HCT116 (cell line): ENCODE data around the gene ACTR6. TPM values are rescaled to one million over a fixed set of nuclear protein-coding genes. Genes with fewer than 3 reads are reported as not detected.

Experiments used
- ATAC-seq: fragments of 200-7000 bp; cut with Tn5 transposase; 2 replicates; pipeline ENCODE4 v1.9.1; 2020; ENCODE audit warnings: mild to moderate bottlenecking, moderate library complexity
- BruUV-seq: library from RNA; stranded (reverse); fragments of 400-500 nt; replicated peaks from 2 replicates; lab custom pipeline; 2021; lab: Mats Ljungman, UMichigan
- CTCF ChIA-PET: fragments of 300-600 bp; sonication (Branson Sonifier 250); formaldehyde crosslinking; loops from one replicate; lab custom pipeline; 2021; ENCODE audit warnings: antibody characterized with exemption; lab: Charles Lee
- POLR2A ChIA-PET: fragments of 300-600, 350-600 bp; sonication (Branson Sonifier 250); formaldehyde crosslinking; loops from one replicate; lab custom pipeline; 2021; ENCODE audit warnings: antibody characterized with exemption; lab: Charles Lee
- RAD21 ChIA-PET, 2 experiments: fragments of 300-600 bp; sonication (Branson Sonifier 250); formaldehyde crosslinking; loops; one replicate each; lab custom pipeline; 2023; ENCODE audit warnings: low total read pairs in 2 of 2; ENCODE audit not compliant: uncharacterized antibody in 2 of 2, unreplicated experiment in 2 of 2, low non-redundant PET in 1 of 2; lab: Charles Lee
- DNase-seq: peaks from one replicate; pipeline ENCODE4 v3.0.0-alpha.2; 2010; ENCODE audit warnings: low read depth, low spot score
- H2AFZ ChIP-seq: fragments of 200-600 bp; shearing (Covaris generic), sonication (generic); 2 replicates; pipeline ENCODE4 v1.6.1; 2017; ENCODE audit warnings: low read depth, mixed run types, mixed read lengths, antibody characterized with exemption, low read length; ENCODE audit not compliant: poor library complexity, severe bottlenecking
- H3K27ac ChIP-seq: 2 replicates; pipeline ENCODE4 v1.5.1; 2012; ENCODE audit warnings: low read depth, low read length
- H3K27me3 ChIP-seq: fragments of 200-600 bp; sonication (generic); 2 replicates; pipeline ENCODE4 v1.6.1; 2016; ENCODE audit warnings: mixed run types, low read length, mixed read lengths; ENCODE audit not compliant: insufficient read depth
- H3K36me3 ChIP-seq, 2 experiments: fragments of 200-500 bp in 1 of 2; fragments of 200-600 bp in 1 of 2; sonication (Bioruptor generic) in 1 of 2; sonication (generic) in 1 of 2; 2 replicates each; pipeline versions ENCODE4 v1.5.1 to v1.6.1; 2014 to 2016; ENCODE audit warnings: low read length in 2 of 2, inconsistent platforms in 1 of 2, mixed read lengths in 1 of 2, mixed run types in 1 of 2; ENCODE audit not compliant: insufficient read depth in 2 of 2, control insufficient read depth in 1 of 2
- H3K4me1 ChIP-seq, 2 experiments: fragments of 200-600 bp in 1 of 2; sonication (generic) in 1 of 2; 2 replicates each; pipeline versions ENCODE4 v1.5.1 to v1.6.1; 2012 to 2017; ENCODE audit warnings: low read length in 2 of 2, inconsistent platforms in 1 of 2, mild to moderate bottlenecking in 1 of 2, mixed read lengths in 1 of 2, mixed run types in 1 of 2, moderate library complexity in 1 of 2; ENCODE audit not compliant: insufficient read depth in 2 of 2, control insufficient read depth in 1 of 2
- H3K4me2 ChIP-seq: fragments of 200-600 bp; sonication (generic); 2 replicates; pipeline ENCODE4 v1.6.1; 2017; ENCODE audit warnings: mixed run types, low read length, mixed read lengths
- H3K4me3 ChIP-seq, 2 experiments: fragments of 200-600 bp in 1 of 2; sonication (generic) in 1 of 2; replicated peaks in 1 of 2; 2 replicates each; pipeline ENCODE4 v1.5.1; 2011 to 2016; ENCODE audit warnings: low read length in 2 of 2, control low read depth in 1 of 2, low read depth in 1 of 2, mild to moderate bottlenecking in 1 of 2, mixed read lengths in 1 of 2, mixed run types in 1 of 2
- H3K79me2 ChIP-seq: fragments of 200-600 bp; sonication (generic); 2 replicates; pipeline ENCODE4 v1.6.1; 2017; ENCODE audit warnings: mild to moderate bottlenecking, mixed run types, low read length, moderate library complexity, mixed read lengths; ENCODE audit not compliant: insufficient read depth
- H3K9ac ChIP-seq: fragments of 200-600 bp; sonication (generic); 2 replicates; pipeline ENCODE4 v1.6.1; 2016; ENCODE audit warnings: low read length, mixed read lengths
- H3K9me2 ChIP-seq: fragments of 200-600 bp; sonication (generic), shearing (Covaris generic); 2 replicates; pipeline ENCODE4 v1.6.1; 2017; ENCODE audit warnings: mixed run types, mild to moderate bottlenecking, moderate library complexity; ENCODE audit not compliant: insufficient read depth
- H3K9me3 ChIP-seq, 2 experiments: fragments of 200-500 bp in 1 of 2; fragments of 200-600 bp in 1 of 2; sonication (Bioruptor generic) in 1 of 2; sonication (generic) in 1 of 2; 2 replicates each; pipeline ENCODE4 v1.6.1; 2014 to 2017; ENCODE audit warnings: low read length in 2 of 2, mixed read lengths in 2 of 2, inconsistent platforms in 1 of 2, low read depth in 1 of 2, mild to moderate bottlenecking in 1 of 2, mixed run types in 1 of 2, moderate library complexity in 1 of 2; ENCODE audit not compliant: control insufficient read depth in 1 of 2, insufficient read depth in 1 of 2
- H4K20me1 ChIP-seq: fragments of 200-600 bp; sonication (generic), shearing (Covaris generic); 2 replicates; pipeline ENCODE4 v1.6.1; 2017; ENCODE audit warnings: mixed run types, mild to moderate bottlenecking, moderate library complexity; ENCODE audit not compliant: insufficient read depth
- CEBPB ChIP-seq: IDR thresholded peaks from 2 replicates; pipeline ENCODE4 v1.6.1; 2012; ENCODE audit warnings: low read depth
- ELF1 ChIP-seq: IDR thresholded peaks from 2 replicates; pipeline ENCODE4 v1.6.1; 2012; ENCODE audit warnings: low read depth, borderline replicate concordance
- EZH2 ChIP-seq: fragments of 200-600 bp; sonication (generic); IDR thresholded peaks from 2 replicates; pipeline ENCODE4 v1.6.1; 2017; ENCODE audit warnings: antibody characterized with exemption, mixed run types
- JUND ChIP-seq: IDR thresholded peaks from 2 replicates; pipeline ENCODE4 v1.6.1; 2012
- POLR2A ChIP-seq: IDR thresholded peaks from 2 replicates; pipeline ENCODE4 v1.7.0; 2011; ENCODE audit warnings: borderline replicate concordance; ENCODE audit not compliant: insufficient read depth, insufficient read length; ENCODE audit errors: extremely low read depth
- POLR2AphosphoS5 ChIP-seq: IDR thresholded peaks from 2 replicates; pipeline ENCODE4 v1.6.1; 2011; ENCODE audit warnings: mild to moderate bottlenecking, low read depth, low read length, moderate library complexity
- YY1 ChIP-seq: IDR thresholded peaks from 2 replicates; pipeline ENCODE4 v1.6.1; 2011; ENCODE audit warnings: low read length, low read depth, moderate library complexity, mild to moderate bottlenecking; ENCODE audit not compliant: insufficient replicate concordance; ENCODE audit errors: extremely low read depth
- ZFX ChIP-seq: fragments of 450-650 bp; IDR thresholded peaks from 2 replicates; pipeline ENCODE4 v1.6.1; 2017
- ZNF274 ChIP-seq: fragments of 200-500 bp; sonication (Bioruptor generic); IDR thresholded peaks from 2 replicates; pipeline ENCODE4 v1.6.1; 2014; ENCODE audit warnings: mild to moderate bottlenecking, low read depth, low read length, inconsistent platforms
- intact Hi-C: fragments of 100-400 bp; cut with micrococcal nuclease; formaldehyde crosslinking; loops from 2 replicates; pipeline ENCODE4 v1.10.0; 2022
- total RNA-seq: library from RNA; stranded (reverse); gene quantifications from one replicate; pipeline ENCODE4 v1.2.1, GENCODE V29; 2021; ENCODE audit not compliant: unreplicated experiment
- TF ChIP-seq, protein P1 (sequence below), 3 experiments: fragments of 200-600 bp in 1 of 3; sonication (generic) in 1 of 3; IDR thresholded peaks in 2 of 3; conservative IDR thresholded peaks in 1 of 3; 2 replicates each; pipeline ENCODE4 v1.5.1; 2012 to 2017; ENCODE audit warnings: low read depth in 2 of 3, low read length in 2 of 3, antibody characterized with exemption in 1 of 3, borderline replicate concordance in 1 of 3, control low read depth in 1 of 3, mild to moderate bottlenecking in 1 of 3, mixed read lengths in 1 of 3, mixed run types in 1 of 3, moderate library complexity in 1 of 3; ENCODE audit not compliant: insufficient read depth in 1 of 3
- TF ChIP-seq, protein P2 (sequence below): IDR thresholded peaks from 2 replicates; pipeline ENCODE4 v1.6.1; 2011; ENCODE audit warnings: mild to moderate bottlenecking, low read length, moderate library complexity; ENCODE audit not compliant: insufficient replicate concordance; ENCODE audit errors: extremely low read depth

The ACTR6 gene
- total RNA-seq, 1 experiment from 2014 or later = 40.4 TPM

DNA sequence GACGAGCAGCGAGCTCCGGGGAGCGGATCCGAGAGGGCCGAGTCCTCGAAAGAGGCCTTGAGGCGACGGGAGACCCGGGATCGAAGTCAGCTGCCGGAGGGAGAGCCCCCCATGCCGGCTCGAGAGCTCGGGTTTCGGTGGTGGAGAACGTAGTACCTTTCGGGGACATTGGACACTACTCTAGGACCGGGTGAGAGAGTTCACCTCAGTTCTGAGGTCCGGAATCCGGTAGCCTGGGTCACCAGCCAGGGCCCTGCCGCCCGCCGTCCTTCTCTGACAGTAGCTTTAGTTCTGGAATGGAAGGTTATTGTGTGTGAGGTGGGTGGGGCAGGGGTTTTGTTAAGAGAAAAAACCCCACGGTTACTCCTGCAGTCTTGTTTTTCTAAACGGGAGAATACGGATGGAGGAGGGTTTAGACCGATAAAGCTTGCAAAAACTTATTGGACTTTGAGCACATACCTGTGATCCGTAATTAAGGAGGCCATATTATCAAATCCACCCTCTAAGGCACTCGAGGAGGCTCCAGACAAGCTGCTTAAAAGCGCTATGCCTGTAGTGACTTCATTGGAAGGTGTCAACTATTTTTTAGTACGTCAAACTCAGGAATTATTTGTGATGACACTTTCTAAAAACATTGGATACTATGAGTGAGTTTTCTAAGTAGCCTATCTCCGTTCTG, 67.1 kb downstream of the ACTR6 start:
- Histone ChIP-seq H3K27ac (peak overlapping the region; percentile 89), H3K27me3 (no peaks in the 10 kb centered on the region), H3K9me2 (no peaks in the 10 kb centered on the region), H3K9ac (peak overlapping the region; percentile 89), H3K4me1 (peaks cover 3 to 18% of the 10 kb centered on the region in 2 experiments; a peak in 3 of 4 replicates), H2AFZ (no peak overlapping the region), H3K79me2 (peaks cover 53% of the 10 kb centered on the region), H3K36me3 (0 out of 4 replicates have a peak, but pooled peaks cover 0 to 2% of the 10 kb centered on the region in 2 experiments), H3K4me2 (peak overlapping the region; percentile 76)
- POLR2A ChIA-PET = interaction anchor here (0.9 to 1.7 kb wide), 3 partner anchors 9 to 67 kb away, joined by 3 to 8 read pairs (median 5); partner anchors contain the start of gene ACTR6
- DNase-seq = no peak
- no TSS peak for BruUV-seq
- CTCF ChIA-PET = interaction anchor here (1.0 to 1.1 kb wide), 2 partner anchors 38 to 287 kb away, joined by 3 read pairs; no protein-coding TSS in a partner anchor
- TF ChIP-seq ELF1 = no peak
- TF ChIP-seq ZFX = peak; percentile 59; the same call in 1 of the 2 replicates
- TF ChIP-seq, all 23 proteins: peak for 1
- ATAC-seq = peak; percentile 5
- intact Hi-C loops = loop anchor here (2.0 to 5.0 kb wide), 2 partner anchors 67 to 125 kb away; partner anchors contain the start of genes ACTR6 and BLTP3B
- Histone ChIP-seq H4K20me1 (no peaks in the 10 kb centered on the region), H3K4me3 (peak overlapping the region; percentile 79 to 92), H3K9me3 (no peaks in the 10 kb centered on the region)
- RAD21 ChIA-PET = interaction anchor here (0.6 to 1.1 kb wide), 2 partner anchors 113 to 1610 kb away, joined by 3 to 4 read pairs; partner anchors contain the start of gene DRAM1 (in 1 of the 2)

DNA sequence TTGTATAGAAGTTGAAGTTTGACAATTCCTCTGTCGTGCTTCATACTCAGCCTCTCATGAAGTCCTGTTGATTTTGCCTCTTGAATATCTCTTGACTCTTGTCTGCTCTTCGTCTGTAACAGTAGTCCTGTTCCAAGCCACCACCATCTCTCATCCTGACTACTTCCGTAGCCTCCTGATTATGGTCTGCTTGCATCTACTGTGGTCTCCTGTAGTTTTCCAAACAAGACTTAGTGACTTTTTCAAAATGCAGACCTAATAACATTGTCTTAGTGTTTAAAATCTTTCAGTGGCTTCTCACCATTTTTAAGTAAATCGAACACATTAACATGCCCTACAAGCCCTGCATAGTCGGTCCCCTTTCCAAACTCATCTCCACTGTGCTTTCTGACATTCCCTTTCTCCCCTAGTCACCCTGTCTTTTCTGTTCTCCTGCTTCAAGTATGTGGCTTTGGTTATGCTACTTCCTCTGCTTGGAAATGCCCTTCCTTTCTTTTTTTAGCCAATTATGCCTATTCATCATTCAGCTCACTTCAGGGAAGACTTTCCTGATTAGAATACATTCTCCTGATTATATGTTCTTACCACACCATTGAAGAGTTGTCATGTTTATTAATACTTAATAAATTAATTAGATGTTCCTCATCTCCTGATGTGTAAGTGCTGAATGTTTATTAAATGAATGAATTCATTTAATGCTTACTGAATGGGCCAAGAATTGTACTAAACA, 68.4 kb downstream of the ACTR6 start:
- H3K4me2 ChIP-seq = peak overlapping the region; percentile 76
- intact Hi-C loops = loop anchor here (5.0 kb wide), 1 partner anchor 127 kb away; the partner anchor contains the start of gene BLTP3B
- peaks cover 3 to 18% of the 10 kb centered on the region in 2 experiments; a peak in 3 of 4 replicates for H3K4me1 ChIP-seq
- H3K27me3 ChIP-seq = no peaks in the 10 kb centered on the region
- H2AFZ ChIP-seq = no peak overlapping the region
- no peaks in the 10 kb centered on the region for H3K9me2 ChIP-seq
- H3K27ac ChIP-seq = no peak overlapping the region
- 0 out of 4 replicates have a peak, but pooled peaks cover 0 to 2% of the 10 kb centered on the region in 2 experiments for H3K36me3 ChIP-seq
- BruUV-seq = no TSS peak
- ChIA-PET CTCF (no interaction called here), RAD21 (no interaction called here), POLR2A (no interaction called here)
- TF ChIP-seq, protein P1, sequence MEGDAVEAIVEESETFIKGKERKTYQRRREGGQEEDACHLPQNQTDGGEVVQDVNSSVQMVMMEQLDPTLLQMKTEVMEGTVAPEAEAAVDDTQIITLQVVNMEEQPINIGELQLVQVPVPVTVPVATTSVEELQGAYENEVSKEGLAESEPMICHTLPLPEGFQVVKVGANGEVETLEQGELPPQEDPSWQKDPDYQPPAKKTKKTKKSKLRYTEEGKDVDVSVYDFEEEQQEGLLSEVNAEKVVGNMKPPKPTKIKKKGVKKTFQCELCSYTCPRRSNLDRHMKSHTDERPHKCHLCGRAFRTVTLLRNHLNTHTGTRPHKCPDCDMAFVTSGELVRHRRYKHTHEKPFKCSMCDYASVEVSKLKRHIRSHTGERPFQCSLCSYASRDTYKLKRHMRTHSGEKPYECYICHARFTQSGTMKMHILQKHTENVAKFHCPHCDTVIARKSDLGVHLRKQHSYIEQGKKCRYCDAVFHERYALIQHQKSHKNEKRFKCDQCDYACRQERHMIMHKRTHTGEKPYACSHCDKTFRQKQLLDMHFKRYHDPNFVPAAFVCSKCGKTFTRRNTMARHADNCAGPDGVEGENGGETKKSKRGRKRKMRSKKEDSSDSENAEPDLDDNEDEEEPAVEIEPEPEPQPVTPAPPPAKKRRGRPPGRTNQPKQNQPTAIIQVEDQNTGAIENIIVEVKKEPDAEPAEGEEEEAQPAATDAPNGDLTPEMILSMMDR (IDR thresholded peaks at IDR 0.05 in 2 of 3, conservative IDR thresholded peaks at IDR 0.05 in 1 of 3; ENCODE audit: borderline replicate concordance in 1 of 3, insufficient read depth in 1 of 3, low read depth in 2 of 3, low read length in 2 of 3) = no peak
- TF ChIP-seq CEBPB (no peak), YY1 (no peak), POLR2A (no peak), EZH2 (no peak), POLR2AphosphoS5 (no peak), JUND (no peak), ZNF274 (no peak)
- TF ChIP-seq, protein P2, sequence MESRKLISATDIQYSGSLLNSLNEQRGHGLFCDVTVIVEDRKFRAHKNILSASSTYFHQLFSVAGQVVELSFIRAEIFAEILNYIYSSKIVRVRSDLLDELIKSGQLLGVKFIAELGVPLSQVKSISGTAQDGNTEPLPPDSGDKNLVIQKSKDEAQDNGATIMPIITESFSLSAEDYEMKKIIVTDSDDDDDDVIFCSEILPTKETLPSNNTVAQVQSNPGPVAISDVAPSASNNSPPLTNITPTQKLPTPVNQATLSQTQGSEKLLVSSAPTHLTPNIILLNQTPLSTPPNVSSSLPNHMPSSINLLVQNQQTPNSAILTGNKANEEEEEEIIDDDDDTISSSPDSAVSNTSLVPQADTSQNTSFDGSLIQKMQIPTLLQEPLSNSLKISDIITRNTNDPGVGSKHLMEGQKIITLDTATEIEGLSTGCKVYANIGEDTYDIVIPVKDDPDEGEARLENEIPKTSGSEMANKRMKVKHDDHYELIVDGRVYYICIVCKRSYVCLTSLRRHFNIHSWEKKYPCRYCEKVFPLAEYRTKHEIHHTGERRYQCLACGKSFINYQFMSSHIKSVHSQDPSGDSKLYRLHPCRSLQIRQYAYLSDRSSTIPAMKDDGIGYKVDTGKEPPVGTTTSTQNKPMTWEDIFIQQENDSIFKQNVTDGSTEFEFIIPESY = no peak
- no peaks in the 10 kb centered on the region for H3K9me3 ChIP-seq
- peaks cover 65% of the 10 kb centered on the region for H3K79me2 ChIP-seq
- no peaks in the 10 kb centered on the region for H4K20me1 ChIP-seq
- H3K9ac ChIP-seq = peak overlapping the region; percentile 89; the same call in 1 of the 2 replicates
- DNase-seq (no peak), ATAC-seq (no peak)
- peak overlapping the region; percentile 79 to 92; a peak in 3 of 4 replicates for H3K4me3 ChIP-seq
